Upper lobe of left lung (tissue), 6 donors: ENCODE results near the gene MRAP2. TPM values are rescaled to one million over a fixed set of nuclear protein-coding genes. Genes with fewer than 3 reads are reported as not detected.

ENCODE experiments used
- ATAC-seq, 2 donors: fragments of 200-7000 bp; cut with Tn5 transposase; one replicate each; pipeline ENCODE4 v1.9.1; 2022; ENCODE audit warnings: mild to moderate bottlenecking in 2 of 2, moderate library complexity in 2 of 2; ENCODE audit not compliant: low FRiP score in 2 of 2
- DNase-seq, 2 donors: peaks; one replicate each; pipeline ENCODE4 v3.0.0-alpha.2; 2019 to 2020
- H3K27ac ChIP-seq, 4 donors: fragments of 200-600 bp; sonication (generic); one replicate each; pipeline ENCODE4 v1.5.1; 2016 to 2019
- H3K27me3 ChIP-seq, 4 donors: fragments of 200-600 bp; sonication (generic); one replicate each; pipeline ENCODE4 v1.5.1; 2017 to 2019
- H3K36me3 ChIP-seq, 4 donors: fragments of 200-600 bp; sonication (generic); one replicate each; pipeline ENCODE4 v1.5.1; 2016 to 2019
- H3K4me1 ChIP-seq, 4 donors: fragments of 200-600 bp; sonication (generic); one replicate each; pipeline ENCODE4 v1.5.1; 2018 to 2019
- H3K4me3 ChIP-seq, 4 donors: fragments of 200-600 bp; sonication (generic); one replicate each; pipeline ENCODE4 v1.5.1; 2017 to 2019; ENCODE audit warnings: mild to moderate bottlenecking in 2 of 4, moderate library complexity in 1 of 4
- H3K9me3 ChIP-seq, 4 donors: fragments of 200-600 bp; sonication (generic); one replicate each; pipeline ENCODE4 v1.5.1; 2018 to 2019
- CTCF ChIP-seq, 6 experiments: fragments of 450-650 bp in 4 of 6; fragments of 200-600 bp in 2 of 6; sonication (generic) in 2 of 6; IDR thresholded peaks; one replicate each; pipeline ENCODE4 v1.5.1; 2016 to 2019; ENCODE audit warnings: antibody characterized with exemption in 6 of 6
- EP300 ChIP-seq, 4 donors: sonication (generic); formaldehyde crosslinking; IDR thresholded peaks; one replicate each; pipeline ENCODE4 v1.5.1; 2017; ENCODE audit warnings: antibody characterized with exemption in 4 of 4, control low read depth in 2 of 4
- POLR2A ChIP-seq, 4 donors: fragments of 450-650 bp; IDR thresholded peaks; one replicate each; pipeline ENCODE4 v1.5.1; 2016 to 2017; ENCODE audit warnings: antibody characterized with exemption in 4 of 4, mild to moderate bottlenecking in 2 of 4
- POLR2AphosphoS5 ChIP-seq, 2 donors: sonication (generic); formaldehyde crosslinking; IDR thresholded peaks; one replicate each; pipeline ENCODE4 v1.5.1; 2017; ENCODE audit warnings: antibody characterized with exemption in 2 of 2
- WGBS, 2 donors: methylation state at CpG; one replicate each; pipeline ENCODE4 v1.1.5; 2017 to 2018; 5-methylcytosine and 5-hydroxymethylcytosine counted together
- total RNA-seq, 6 donors: library from RNA; depleted of rRNA in 4 of 6; stranded (reverse); fragments of >200 nt in 4 of 6; gene quantifications; one replicate each; pipeline versions ENCODE4 v1.1.0 to v1.2.1, GENCODE V29; 2016 to 2021
- donor health status: DM: no; HTN: no; CAD: no; lungs with moderate emphysema.
- donor health status: DM: no; HTN: yes; CAD: no; lungs with severe emphysema.

The MRAP2 gene
- total RNA-seq, 6 donors from 2014 or later: 0.40 to 3.1 (median 1.4) TPM; not detected in 1

- Histone ChIP-seq H3K27me3 (no peaks in the 10 kb centered on the region), H3K27ac (peak overlapping the region in 1 of 4 donors; percentile 15), H3K9me3 (no peaks in the 10 kb centered on the region), H3K4me3 (no peak overlapping the region), H3K4me1 (peaks cover 0 to 8% (median 0%) of the 10 kb centered on the region in 4 donors), H3K36me3 (no peaks in the 10 kb centered on the region)
- DNase-seq (peak in 1 of 2 donors; percentile 71), ATAC-seq (peak; percentile 61 to 68)
- TF ChIP-seq CTCF (IDR thresholded peaks at IDR 0.05) (no peak), POLR2AphosphoS5 (IDR thresholded peaks at IDR 0.05) (peak in 1 of 2 donors; percentile 9)
- 26 to 65% methylated on average over 7 of the region's 7 CpGs for WGBS, 2 donors
Observed at GRCh38 chr6:84052204-84052882, 18.8 kb downstream of the MRAP2 start.

- H3K36me3 ChIP-seq: no peaks in the 10 kb centered on the region
- DNase-seq (no peak), ATAC-seq (no peak)
- peaks cover 0 to 8% (median 0%) of the 10 kb centered on the region in 4 donors for H3K4me1 ChIP-seq
- 75 to 76% methylated on average over 7 of the region's 7 CpGs for WGBS, 2 donors
- TF ChIP-seq POLR2A (IDR thresholded peaks at IDR 0.05): no peak
- TF ChIP-seq CTCF (IDR thresholded peaks at IDR 0.05): no peak
- no peak for TF ChIP-seq POLR2AphosphoS5 (IDR thresholded peaks at IDR 0.05)
- no peak for TF ChIP-seq EP300 (IDR thresholded peaks at IDR 0.05)
- no peak overlapping the region for H3K27ac ChIP-seq
- no peaks in the 10 kb centered on the region for H3K27me3 ChIP-seq
- no peak overlapping the region for H3K4me3 ChIP-seq
- no peaks in the 10 kb centered on the region for H3K9me3 ChIP-seq
Observed at GRCh38 chr6:84052883-84053241, 19.3 kb downstream of the MRAP2 start.

- Histone ChIP-seq H3K27me3 (no peaks in the 10 kb centered on the region), H3K4me3 (no peak overlapping the region), H3K27ac (no peak overlapping the region), H3K9me3 (no peaks in the 10 kb centered on the region), H3K36me3 (no peaks in the 10 kb centered on the region), H3K4me1 (peaks cover 0 to 8% (median 0%) of the 10 kb centered on the region in 4 donors)
- ATAC-seq (no peak), DNase-seq (no peak)
- TF ChIP-seq CTCF (IDR thresholded peaks at IDR 0.05) (no peak), EP300 (IDR thresholded peaks at IDR 0.05) (no peak), POLR2AphosphoS5 (IDR thresholded peaks at IDR 0.05) (no peak), POLR2A (IDR thresholded peaks at IDR 0.05) (no peak)
- 76 to 84% methylated on average over 2 of the region's 2 CpGs for WGBS, 2 donors
Observed at GRCh38 chr6:84055647-84056046, 22.1 kb downstream of the MRAP2 start.

GRCh38 chr6:84057908-84058307, 24.3 kb downstream of the MRAP2 start:
- no peak overlapping the region for H3K4me3 ChIP-seq
- ATAC-seq (peak in 1 of 2 donors; percentile 50), DNase-seq (no peak)
- no peak overlapping the region for H3K27ac ChIP-seq
- no peaks in the 10 kb centered on the region for H3K4me1 ChIP-seq
- no peaks in the 10 kb centered on the region for H3K36me3 ChIP-seq
- H3K9me3 ChIP-seq: no peaks in the 10 kb centered on the region
- WGBS, 2 donors: 83 to 84% methylated on average over 4 of the region's 4 CpGs
- no peaks in the 10 kb centered on the region for H3K27me3 ChIP-seq
- TF ChIP-seq POLR2AphosphoS5 (IDR thresholded peaks at IDR 0.05): no peak
- no peak for TF ChIP-seq CTCF (IDR thresholded peaks at IDR 0.05)
- TF ChIP-seq POLR2A (IDR thresholded peaks at IDR 0.05): no peak
- no peak for TF ChIP-seq EP300 (IDR thresholded peaks at IDR 0.05)

GRCh38 chr6:84059082-84059481, 25.5 kb downstream of the MRAP2 start:
- no peak for TF ChIP-seq POLR2AphosphoS5 (IDR thresholded peaks at IDR 0.05)
- TF ChIP-seq EP300 (IDR thresholded peaks at IDR 0.05): no peak
- no peak for TF ChIP-seq POLR2A (IDR thresholded peaks at IDR 0.05)
- no peak for TF ChIP-seq CTCF (IDR thresholded peaks at IDR 0.05)
- H3K27me3 ChIP-seq: no peaks in the 10 kb centered on the region
- no peak overlapping the region for H3K27ac ChIP-seq
- no peak overlapping the region for H3K4me3 ChIP-seq
- no peaks in the 10 kb centered on the region for H3K9me3 ChIP-seq
- H3K4me1 ChIP-seq: no peaks in the 10 kb centered on the region
- WGBS, 2 donors: 91 to 97% methylated on average over 2 of the region's 2 CpGs
- H3K36me3 ChIP-seq: no peaks in the 10 kb centered on the region
- no peak for DNase-seq
- ATAC-seq: no peak
